Activated T-cell treated with anti-CD3 and anti-CD28 coated beads, Interleukin-2, amount 50 U/mL, for 24 hours (primary cell): ENCODE measurements around the gene DPP4.
"Not testable (repeated sequence)": the region's sequence is repeated elsewhere in the genome, so short reads cannot be mapped to it uniquely, and the experiment has no call there.

Source experiments
- DNase-seq: peaks from one replicate; pipeline ENCODE4 v3.0.0-alpha.2; 2020
- H3K27ac Mint-ChIP-seq: 2 replicates; pipeline ENCODE4 v1.8.0; 2020; ENCODE audit warnings: mild to moderate bottlenecking, mixed read lengths
- H3K27me3 Mint-ChIP-seq: 2 replicates; pipeline ENCODE4 v1.8.0; 2020; ENCODE audit warnings: mixed read lengths
- H3K36me3 Mint-ChIP-seq: 2 replicates; pipeline ENCODE4 v1.8.0; 2020; ENCODE audit warnings: low read depth, mixed read lengths
- H3K4me1 Mint-ChIP-seq: 2 replicates; pipeline ENCODE4 v1.8.0; 2020; ENCODE audit warnings: low read depth, mixed read lengths
- H3K4me3 Mint-ChIP-seq: 2 replicates; pipeline ENCODE4 v1.8.0; 2020; ENCODE audit warnings: mild to moderate bottlenecking, moderate library complexity, mixed read lengths
- H3K9me3 Mint-ChIP-seq: 2 replicates; pipeline ENCODE4 v1.8.0; 2020; ENCODE audit warnings: mixed read lengths

Gene DPP4

GRCh38 chr2:161969159-161969558 lies 104.9 kb downstream of the DPP4 start:
- Mint-ChIP-seq H3K27me3 (no peaks in the 10 kb centered on the region), H3K4me3 (no peak overlapping the region), H3K36me3 (no peaks in the 10 kb centered on the region), H3K4me1 (peaks cover 40% of the 10 kb centered on the region), H3K9me3 (no peaks in the 10 kb centered on the region), H3K27ac (no peak overlapping the region)
- no peak for DNase-seq

- Mint-ChIP-seq H3K4me1 (peaks cover 41% of the 10 kb centered on the region), H3K36me3 (no peaks in the 10 kb centered on the region), H3K27me3 (no peaks in the 10 kb centered on the region), H3K9me3 (peaks cover 2% of the 10 kb centered on the region), H3K4me3 (no peak overlapping the region), H3K27ac (peak overlapping the region; percentile 51)
- DNase-seq, result no peak
Observed at GRCh38 chr2:161965994-161966393, 108.0 kb downstream of the DPP4 start.

DNA sequence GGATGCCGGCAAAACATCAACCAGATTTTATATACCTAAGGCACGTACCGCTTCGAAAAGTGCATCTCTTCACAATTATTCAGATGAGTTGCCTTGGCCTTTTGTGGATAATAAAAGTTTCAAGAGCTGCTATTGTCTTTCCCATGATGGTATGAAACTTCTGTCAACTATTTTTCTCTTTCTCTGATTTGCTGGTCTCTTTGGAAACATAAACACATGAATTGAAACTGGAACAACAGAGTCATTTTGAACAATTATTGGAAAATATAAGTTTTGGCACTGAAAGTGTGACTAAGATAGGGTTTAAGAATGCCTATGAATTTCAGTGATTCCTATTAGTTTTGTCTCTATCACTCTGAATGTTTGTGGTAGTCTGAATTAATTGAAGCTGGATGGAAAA lies 109.9 kb downstream of the DPP4 start:
- peaks cover 2% of the 10 kb centered on the region for H3K9me3 Mint-ChIP-seq
- H3K36me3 Mint-ChIP-seq, result no peaks in the 10 kb centered on the region
- H3K27ac Mint-ChIP-seq, result peak overlapping the region; percentile 80
- H3K4me1 Mint-ChIP-seq, result peaks cover 41% of the 10 kb centered on the region
- no peak for DNase-seq
- peak overlapping the region; percentile 6 for H3K4me3 Mint-ChIP-seq
- no peaks in the 10 kb centered on the region for H3K27me3 Mint-ChIP-seq

GRCh38 chr2:161962160-161962559 lies 111.9 kb downstream of the DPP4 start:
- H3K4me1 Mint-ChIP-seq, result peaks cover 44% of the 10 kb centered on the region
- no peak for DNase-seq
- no peaks in the 10 kb centered on the region for H3K27me3 Mint-ChIP-seq
- no peak overlapping the region for H3K4me3 Mint-ChIP-seq
- no peaks in the 10 kb centered on the region for H3K36me3 Mint-ChIP-seq
- peaks cover 2% of the 10 kb centered on the region for H3K9me3 Mint-ChIP-seq
- no peak overlapping the region for H3K27ac Mint-ChIP-seq

DNA sequence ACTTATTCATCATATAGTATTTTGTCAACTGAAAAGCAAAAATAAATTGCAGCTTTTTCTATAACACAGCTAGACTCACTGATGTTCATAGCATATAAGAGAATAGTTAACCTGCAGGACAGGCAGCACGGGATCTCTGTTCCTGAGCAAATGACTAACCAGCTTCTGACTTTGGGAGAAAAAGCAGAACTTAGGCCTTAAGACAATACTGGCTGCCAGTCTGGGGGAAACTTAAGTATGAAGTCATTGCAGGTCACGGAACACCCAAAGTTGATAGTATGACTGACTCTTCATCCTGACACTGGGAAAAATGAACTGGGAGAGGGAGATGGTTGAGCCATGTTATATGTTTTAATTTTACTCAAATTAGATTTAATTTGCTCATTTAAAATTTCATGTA lies 113.0 kb downstream of the DPP4 start:
- Mint-ChIP-seq H3K36me3 (no peaks in the 10 kb centered on the region), H3K27me3 (no peaks in the 10 kb centered on the region), H3K9me3 (peaks cover 2% of the 10 kb centered on the region), H3K27ac (no peak overlapping the region), H3K4me1 (peaks cover 47% of the 10 kb centered on the region), H3K4me3 (no peak overlapping the region)
- DNase-seq, result no peak

- Mint-ChIP-seq H3K4me1 (peaks cover 58% of the 10 kb centered on the region), H3K4me3 (no peak overlapping the region), H3K9me3 (no peaks in the 10 kb centered on the region), H3K36me3 (no peaks in the 10 kb centered on the region), H3K27me3 (no peaks in the 10 kb centered on the region), H3K27ac (peak overlapping the region; percentile 58)
- DNase-seq, result no peak
Observed at GRCh38 chr2:161956738-161957137, 117.3 kb downstream of the DPP4 start.

GRCh38 chr2:161955211-161955610 lies 118.8 kb downstream of the DPP4 start:
- no peaks in the 10 kb centered on the region for H3K9me3 Mint-ChIP-seq
- no peaks in the 10 kb centered on the region for H3K36me3 Mint-ChIP-seq
- no peaks in the 10 kb centered on the region for H3K27me3 Mint-ChIP-seq
- H3K4me1 Mint-ChIP-seq, result peaks cover 61% of the 10 kb centered on the region
- peak overlapping the region; percentile 71 for H3K27ac Mint-ChIP-seq
- H3K4me3 Mint-ChIP-seq, result no peak overlapping the region
- DNase-seq, result no peak

DNA sequence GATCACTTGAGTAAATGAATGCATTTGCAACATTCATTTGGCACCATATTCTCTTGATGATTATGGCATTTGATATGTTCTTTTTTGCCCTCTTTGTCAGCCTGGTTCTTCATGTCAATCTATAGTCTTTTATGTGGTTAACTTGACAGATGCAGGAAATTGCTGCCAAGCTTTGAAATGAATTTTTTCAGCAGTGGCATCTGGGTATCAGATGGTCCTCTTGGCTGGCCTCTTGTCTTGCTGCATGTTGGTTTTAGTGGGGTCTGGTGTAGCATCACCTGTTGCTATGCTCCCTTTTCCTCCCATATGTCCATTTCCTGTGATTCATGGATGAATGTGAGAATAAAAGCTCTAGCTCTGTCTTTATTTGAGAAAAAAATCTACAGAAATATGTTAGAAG lies 119.9 kb downstream of the DPP4 start:
- H3K27ac Mint-ChIP-seq, result peak overlapping the region; percentile 90
- peak overlapping the region; percentile 3 for H3K4me3 Mint-ChIP-seq
- peaks cover 63% of the 10 kb centered on the region for H3K4me1 Mint-ChIP-seq
- H3K36me3 Mint-ChIP-seq, result no peaks in the 10 kb centered on the region
- H3K9me3 Mint-ChIP-seq, result no peaks in the 10 kb centered on the region
- H3K27me3 Mint-ChIP-seq, result no peaks in the 10 kb centered on the region
- DNase-seq, result no peak

GRCh38 chr2:161953367-161953766 lies 120.6 kb downstream of the DPP4 start:
- Mint-ChIP-seq H3K27ac (peak overlapping the region; percentile 90), H3K4me3 (peak overlapping the region; percentile 26), H3K4me1 (peaks cover 61% of the 10 kb centered on the region)
- DNase-seq, H3K9me3 Mint-ChIP-seq, H3K27me3 Mint-ChIP-seq, H3K36me3 Mint-ChIP-seq: not testable (repeated sequence)

DNA sequence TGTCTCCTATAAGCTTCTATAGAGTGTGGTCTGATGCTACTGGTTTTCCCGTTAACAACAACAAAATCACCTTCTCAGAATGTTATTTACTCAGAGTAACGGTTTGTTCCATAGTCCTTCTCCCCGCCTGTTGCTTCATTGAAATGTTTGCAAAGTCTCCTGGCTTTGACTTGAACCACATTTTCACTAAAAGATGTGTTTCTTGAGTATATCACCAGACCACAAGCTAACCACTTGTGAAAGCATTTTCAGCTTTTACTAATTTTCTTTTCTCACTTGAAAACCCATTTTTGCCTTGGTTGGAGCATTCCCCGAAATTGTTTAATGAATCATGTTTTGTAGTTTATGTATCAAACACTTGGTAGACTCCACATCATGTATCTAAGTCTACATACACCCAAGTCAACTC lies 121.2 kb downstream of the DPP4 start:
- Mint-ChIP-seq H3K27me3 (no peaks in the 10 kb centered on the region), H3K4me3 (peak overlapping the region; percentile 26), H3K9me3 (no peaks in the 10 kb centered on the region), H3K4me1 (peaks cover 63% of the 10 kb centered on the region), H3K27ac (peak overlapping the region; percentile 90), H3K36me3 (no peaks in the 10 kb centered on the region)
- no peak for DNase-seq

DNA sequence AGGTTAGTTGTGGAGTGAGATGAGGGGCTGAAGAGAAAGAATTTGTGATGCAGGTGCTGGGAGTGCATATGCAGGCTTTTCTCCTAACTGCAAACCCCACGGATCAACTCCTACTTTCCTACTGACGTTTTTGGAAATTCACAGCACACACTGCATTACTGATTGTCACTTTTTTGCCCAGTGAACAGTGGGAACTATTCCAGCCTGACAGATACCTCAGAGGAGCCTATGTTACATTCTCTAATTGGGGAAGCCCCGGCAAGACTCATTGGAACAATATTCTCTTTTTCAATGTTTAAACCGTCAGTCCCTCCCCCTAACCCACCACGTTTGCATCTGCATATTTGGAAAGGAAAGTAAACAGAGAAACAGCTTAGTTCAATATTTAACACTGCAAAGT lies 126.2 kb downstream of the DPP4 start:
- Mint-ChIP-seq H3K27me3 (no peaks in the 10 kb centered on the region), H3K36me3 (no peaks in the 10 kb centered on the region), H3K4me3 (no peak overlapping the region), H3K27ac (no peak overlapping the region), H3K9me3 (no peaks in the 10 kb centered on the region), H3K4me1 (peaks cover 32% of the 10 kb centered on the region)
- no peak for DNase-seq

GRCh38 chr2:161947406-161947805 lies 126.6 kb downstream of the DPP4 start:
- Mint-ChIP-seq H3K4me1 (peaks cover 28% of the 10 kb centered on the region), H3K4me3 (no peak overlapping the region), H3K27ac (no peak overlapping the region), H3K36me3 (no peaks in the 10 kb centered on the region), H3K9me3 (no peaks in the 10 kb centered on the region), H3K27me3 (no peaks in the 10 kb centered on the region)
- no peak for DNase-seq

- no peak overlapping the region for H3K27ac Mint-ChIP-seq
- H3K4me1 Mint-ChIP-seq, result peaks cover 23% of the 10 kb centered on the region
- no peaks in the 10 kb centered on the region for H3K36me3 Mint-ChIP-seq
- H3K4me3 Mint-ChIP-seq, result no peak overlapping the region
- H3K27me3 Mint-ChIP-seq, result no peaks in the 10 kb centered on the region
- no peaks in the 10 kb centered on the region for H3K9me3 Mint-ChIP-seq
- DNase-seq, result no peak
Observed at GRCh38 chr2:161946489-161947107, 127.4 kb downstream of the DPP4 start.

GRCh38 chr2:161943011-161943410 lies 131.0 kb downstream of the DPP4 start:
- Mint-ChIP-seq H3K36me3 (no peaks in the 10 kb centered on the region), H3K9me3 (no peaks in the 10 kb centered on the region), H3K27me3 (peaks cover 8% of the 10 kb centered on the region), H3K4me1 (peaks cover 14% of the 10 kb centered on the region), H3K27ac (no peak overlapping the region), H3K4me3 (no peak overlapping the region)
- no peak for DNase-seq
